Pulmonary artery endothelial cell (primary cell): ENCODE data around the gene PLEKHA5. TPM values are rescaled to one million over a fixed set of nuclear protein-coding genes. Genes with fewer than 3 reads are reported as not detected.
"Not testable (repeated sequence)": the region's sequence is repeated elsewhere in the genome, so short reads cannot be mapped to it uniquely, and the experiment has no call there.

Experiments
- DNase-seq: peaks from one replicate; pipeline ENCODE4 v3.0.0-alpha.2; 2011; ENCODE audit warnings: low read depth, low spot score
- total RNA-seq: library from RNA; depleted of rRNA; stranded (reverse); fragments of >200 nt; gene quantifications from 2 replicates; pipeline ENCODE4 v1.2.3, GENCODE V29; 2014

Gene PLEKHA5
- total RNA-seq, 1 donor from 2014 or later: 14.6 TPM

DNA sequence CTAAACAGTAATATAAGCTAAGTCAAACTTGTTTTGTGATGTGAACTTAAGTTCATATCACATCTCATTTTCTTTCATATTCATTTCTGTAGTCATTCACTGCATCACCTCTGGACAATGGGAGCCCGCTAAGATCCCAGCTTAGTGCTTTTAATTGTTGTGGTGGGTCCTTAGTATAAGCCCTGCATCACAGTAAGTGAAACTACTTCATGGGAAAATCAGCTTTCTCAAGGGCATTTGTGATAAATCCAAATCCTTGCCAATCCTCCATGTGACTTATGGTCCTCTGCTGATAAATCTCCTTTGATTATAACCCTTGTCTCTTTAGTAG lies 98.3 kb downstream of the PLEKHA5 start:
- no peak for DNase-seq

DNA sequence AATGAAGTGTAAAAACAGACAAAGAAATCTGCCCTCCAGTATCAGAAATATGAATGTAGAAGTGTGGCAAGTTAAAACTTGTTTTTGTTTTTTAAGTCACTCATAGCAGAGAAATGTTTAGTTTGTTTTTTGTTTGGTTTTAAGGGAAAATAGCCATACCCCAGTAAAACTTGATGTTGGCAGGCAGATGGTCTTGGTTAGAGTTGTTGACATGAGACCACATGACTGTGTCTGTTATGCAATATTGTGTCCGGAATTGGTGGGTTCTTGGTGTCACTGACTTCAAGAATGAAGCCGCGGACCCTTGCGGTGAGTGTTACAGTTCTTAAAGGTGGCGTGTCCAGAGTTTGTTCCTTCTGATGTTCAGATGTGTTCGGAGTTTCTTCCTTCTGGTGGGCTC lies 99.5 kb downstream of the PLEKHA5 start:
- not testable (repeated sequence) for DNase-seq

DNA sequence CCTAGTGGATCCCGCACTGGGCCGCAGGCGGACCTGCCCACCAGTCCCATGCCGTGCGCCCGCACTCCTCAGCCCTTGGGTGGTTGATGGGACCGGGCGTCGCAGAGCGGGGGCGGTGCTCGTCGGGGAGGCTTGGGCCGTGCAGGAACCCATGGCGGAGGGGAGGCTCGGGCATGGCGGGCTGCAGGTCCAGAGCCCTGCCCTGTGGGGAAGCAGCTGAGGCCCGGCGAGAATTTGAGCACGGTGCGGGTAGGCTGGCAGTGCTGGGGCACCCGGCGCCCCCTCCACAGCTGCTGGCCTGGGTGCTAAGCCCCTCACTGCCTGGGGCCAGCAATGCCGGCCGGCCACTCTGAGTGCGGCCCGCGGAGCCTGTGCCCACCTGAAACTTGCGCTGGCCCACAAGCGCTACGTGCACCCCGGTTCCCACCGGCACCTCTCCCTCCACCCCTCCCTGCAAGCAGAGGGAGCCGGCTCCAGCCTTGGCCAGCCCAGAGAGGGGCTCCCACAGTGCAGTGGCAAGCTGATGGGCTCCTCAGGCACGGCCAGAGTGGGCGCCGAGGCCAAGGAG lies 100.8 kb downstream of the PLEKHA5 start:
- no peak for DNase-seq

DNA sequence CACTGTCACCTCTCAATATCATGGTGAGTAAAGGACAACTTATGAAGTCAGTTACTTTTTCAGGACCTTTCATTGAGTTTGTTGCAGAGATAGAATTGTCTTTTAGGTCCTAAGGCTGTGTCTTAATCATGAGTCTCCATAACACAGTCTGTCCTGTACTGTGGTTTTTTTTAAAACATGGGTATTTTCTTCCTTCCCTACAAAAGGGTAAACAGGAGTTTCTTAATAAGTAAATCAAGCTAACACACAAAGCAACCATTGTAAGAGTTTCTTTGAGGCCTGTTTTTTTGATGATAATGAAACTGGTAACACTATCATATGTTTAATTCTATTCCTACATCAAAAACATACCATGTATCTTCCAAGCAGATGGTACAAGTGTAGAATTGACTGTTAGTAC lies 101.4 kb downstream of the PLEKHA5 start:
- DNase-seq: no peak

DNA sequence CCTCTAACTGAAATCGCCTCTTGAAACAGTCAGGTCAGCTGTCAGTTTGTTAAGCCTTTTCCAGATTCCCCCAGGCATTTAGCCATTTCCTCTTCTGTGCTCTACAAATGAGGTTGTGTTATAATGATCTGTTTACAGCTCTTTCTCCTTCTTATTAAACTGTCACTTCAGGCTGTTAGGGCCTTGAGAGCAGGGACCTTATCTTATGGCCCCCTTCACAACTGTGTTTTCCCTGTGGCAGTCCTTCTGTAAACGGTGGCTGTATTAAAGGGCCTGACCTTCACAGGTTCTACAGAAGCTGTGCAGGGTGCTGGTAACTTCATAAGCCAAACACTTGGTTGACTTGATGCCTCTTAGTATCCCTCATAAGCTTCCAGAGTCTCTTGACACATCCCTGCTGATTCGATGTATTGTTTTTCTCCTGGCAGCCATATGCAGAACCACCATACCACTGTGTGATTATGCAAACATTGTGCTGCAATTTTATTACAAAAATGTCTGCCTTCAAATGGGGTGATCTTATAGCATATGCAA lies 104.7 kb downstream of the PLEKHA5 start:
- no peak for DNase-seq

DNA sequence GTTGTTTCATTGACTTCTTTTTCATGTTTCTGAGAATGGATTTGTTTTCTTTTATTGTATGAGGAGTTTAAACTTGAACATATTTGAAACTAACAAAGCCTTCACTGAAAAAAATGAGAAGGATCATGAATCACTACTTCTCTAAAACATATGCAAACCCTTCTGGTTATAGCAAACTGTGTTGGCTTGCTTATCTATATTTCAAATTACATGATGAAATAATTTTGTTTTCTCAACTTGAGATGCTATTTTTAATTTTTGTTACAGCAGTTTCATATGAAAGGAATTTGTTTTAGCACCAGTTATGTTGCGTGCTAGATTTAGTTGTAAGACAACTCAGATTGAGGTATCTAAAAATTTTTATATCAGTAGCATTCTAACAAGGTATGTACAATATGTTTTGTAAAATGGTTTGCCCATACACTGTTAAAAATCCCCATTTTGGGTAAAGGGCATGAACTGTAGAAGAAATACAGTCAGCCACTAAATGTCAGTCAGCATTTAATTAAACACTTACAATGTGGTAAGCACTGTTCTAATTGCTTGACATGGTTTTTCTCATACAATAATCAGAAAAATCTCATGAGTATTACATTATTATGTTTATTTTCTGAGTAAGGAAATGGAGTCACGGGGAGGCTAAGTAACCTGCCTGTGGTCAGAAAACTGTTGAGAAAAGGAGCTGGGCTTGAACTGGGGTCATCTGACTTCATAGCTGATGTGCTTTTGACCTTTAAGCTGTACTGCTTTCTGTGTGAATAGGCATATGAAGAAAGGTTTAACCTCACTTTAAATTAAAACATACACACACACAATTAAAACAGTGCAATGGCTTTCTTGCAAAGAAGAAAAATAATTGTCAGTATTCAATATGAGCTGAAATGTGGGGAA lies 105.7 kb downstream of the PLEKHA5 start:
- DNase-seq: no peak

DNA sequence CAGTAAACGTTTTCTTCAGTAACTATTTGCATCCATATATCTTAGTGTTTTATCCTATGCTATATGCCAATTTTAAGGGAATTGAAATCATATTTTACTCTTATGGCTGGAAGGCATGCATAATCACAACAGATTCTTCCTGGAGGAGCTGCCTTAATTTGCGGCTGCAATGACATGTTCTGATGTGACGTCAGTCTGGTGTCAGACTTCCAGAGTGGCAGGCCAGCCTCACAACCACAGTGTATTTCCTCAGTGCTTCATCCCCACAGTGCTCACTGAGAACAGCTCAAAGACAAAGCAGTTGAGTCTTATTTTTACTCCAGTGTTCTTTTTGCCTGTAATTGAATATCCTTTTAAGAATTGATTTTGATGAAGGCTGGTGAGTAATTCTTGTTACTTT lies 107.1 kb downstream of the PLEKHA5 start:
- no peak for DNase-seq

DNA sequence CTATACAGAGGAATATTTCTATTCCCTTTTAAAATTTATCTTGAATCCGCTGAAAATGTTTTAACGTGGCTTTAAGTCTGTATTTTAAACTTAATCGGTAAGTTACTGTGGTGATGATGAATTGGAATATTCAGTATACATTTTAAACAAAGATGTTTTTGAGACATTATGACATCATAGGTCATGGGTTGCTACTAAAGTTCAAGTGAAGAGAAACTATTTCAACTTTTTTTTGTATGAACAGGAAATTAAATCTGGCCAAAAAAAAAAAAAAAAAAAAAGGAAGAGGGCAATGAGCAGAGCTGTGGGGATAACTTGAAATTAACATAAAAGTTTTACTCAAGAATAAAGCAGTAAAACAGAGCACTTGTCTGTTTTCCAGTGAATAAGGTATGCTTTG lies 109.0 kb downstream of the PLEKHA5 start:
- no peak for DNase-seq

DNA sequence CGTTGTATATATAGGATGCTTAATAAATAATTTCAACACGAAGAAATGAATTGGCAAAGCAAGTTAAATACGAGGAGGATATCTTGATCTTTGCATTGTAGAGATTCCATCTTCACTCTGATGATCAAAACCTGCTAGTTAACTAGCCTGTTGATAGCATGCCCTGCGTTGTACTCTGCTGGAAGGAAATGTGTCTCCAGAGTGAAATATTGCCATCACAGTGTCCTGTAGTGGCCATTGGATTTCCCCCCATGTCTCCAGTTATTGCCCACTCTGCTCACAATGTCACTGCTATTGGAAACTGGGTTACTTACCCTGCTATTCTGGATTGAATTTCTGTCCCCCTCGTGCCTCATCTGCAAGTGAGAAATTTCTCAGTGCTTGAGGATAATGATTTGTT lies 109.6 kb downstream of the PLEKHA5 start:
- DNase-seq: no peak

DNA sequence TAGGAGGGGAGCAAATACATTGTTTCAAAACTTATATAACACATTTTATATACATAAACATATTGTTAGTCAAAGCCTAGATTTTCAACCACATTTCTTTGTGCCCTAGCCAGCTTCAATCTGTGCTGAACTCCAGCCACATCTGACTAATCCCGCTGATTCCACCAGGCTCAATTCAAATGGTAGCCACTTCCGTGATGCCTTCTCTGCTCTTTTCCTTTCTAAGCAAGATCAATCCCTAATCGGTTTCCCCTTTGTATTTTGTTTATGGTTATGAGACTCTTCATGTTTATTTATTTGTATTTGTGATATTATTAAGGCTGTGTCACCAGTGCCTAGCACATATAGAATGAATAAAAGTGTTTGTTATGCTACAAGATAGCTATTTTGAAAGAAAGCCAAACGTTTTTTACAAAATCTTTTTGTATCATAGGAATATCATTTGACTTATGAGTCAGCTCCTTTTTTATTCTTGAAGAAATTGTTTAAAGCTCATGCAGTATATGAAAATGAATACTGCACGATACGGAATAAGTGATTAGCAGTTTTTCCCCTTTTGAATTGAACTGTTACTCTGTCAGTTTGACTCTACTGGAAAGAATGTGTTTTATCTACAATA lies 110.2 kb downstream of the PLEKHA5 start:
- DNase-seq: no peak

DNA sequence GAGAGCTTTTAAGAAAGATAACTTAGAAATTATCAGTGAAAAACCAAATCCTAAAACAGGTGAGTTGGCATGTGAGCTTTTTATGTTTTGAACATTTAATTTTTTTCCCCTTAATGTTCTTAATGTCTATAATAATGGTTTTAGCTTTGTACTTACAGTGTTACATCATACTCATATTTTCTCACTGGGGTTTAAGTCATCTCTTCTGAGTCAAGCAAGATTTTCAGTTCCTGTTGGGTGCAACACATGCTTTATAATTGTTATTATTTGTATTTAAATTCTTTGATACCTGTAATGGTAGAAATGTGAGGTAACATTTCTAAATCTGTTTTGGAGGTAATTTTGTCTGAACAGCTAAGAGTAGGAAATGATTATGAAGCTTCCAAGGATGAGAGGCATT lies 113.0 kb downstream of the PLEKHA5 start:
- DNase-seq: no peak

DNA sequence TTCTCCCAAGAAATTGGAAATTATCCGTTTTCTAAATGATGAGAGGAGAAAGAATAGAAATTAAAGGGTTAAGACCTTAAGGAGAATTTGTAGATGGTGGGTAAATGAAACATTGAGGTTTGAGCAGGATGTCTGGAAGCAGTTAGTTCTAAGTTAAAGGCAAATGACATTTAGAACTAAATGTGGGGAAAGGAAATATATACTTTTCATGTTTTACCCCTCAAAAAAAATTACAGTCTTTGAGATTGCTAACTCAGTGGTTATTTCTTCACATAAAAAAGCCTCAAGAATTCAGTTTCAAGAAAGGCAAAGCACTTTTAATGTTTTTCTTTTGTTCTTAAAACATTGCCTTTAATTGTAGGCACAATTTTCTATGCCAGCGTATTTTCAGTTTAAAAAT lies 114.0 kb downstream of the PLEKHA5 start:
- no peak for DNase-seq

DNA sequence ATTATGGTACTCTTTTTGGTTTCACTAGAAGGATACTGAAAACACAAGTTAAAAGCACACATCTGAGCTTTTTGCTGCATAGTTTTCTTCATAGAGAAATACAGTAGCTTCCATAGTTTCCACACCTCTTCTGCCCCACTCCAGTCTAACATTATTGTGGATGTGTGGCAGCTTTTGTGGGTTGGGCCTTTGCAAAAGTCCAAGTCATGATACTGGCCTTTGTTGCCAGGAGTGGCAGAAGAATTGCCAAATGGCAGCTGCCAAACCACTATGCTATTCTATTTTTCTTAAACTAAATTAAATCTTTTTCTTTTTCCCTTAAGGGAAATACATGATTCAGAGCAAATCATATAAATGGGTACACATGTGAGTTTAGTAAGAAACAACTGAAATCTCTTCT lies 114.8 kb downstream of the PLEKHA5 start:
- DNase-seq: no peak

DNA sequence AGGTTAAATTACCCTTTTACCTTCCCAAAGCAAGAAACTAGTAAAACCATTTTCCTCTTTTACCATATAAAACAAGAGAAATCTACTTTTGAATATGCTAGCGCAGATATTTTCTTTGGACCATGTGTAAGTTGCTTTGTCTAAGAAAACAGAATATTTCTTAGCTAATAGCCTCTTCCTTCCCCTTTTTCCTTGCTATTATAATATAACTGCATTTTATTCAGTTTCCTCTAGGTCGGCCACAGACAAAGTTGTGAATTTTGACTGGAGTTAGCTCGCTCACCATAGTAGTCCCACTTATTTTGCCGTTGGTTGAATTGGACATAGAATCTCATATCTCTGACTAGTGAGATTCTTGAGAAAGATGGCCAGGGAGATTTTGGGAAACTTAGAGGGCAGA lies 115.6 kb downstream of the PLEKHA5 start:
- no peak for DNase-seq

DNA sequence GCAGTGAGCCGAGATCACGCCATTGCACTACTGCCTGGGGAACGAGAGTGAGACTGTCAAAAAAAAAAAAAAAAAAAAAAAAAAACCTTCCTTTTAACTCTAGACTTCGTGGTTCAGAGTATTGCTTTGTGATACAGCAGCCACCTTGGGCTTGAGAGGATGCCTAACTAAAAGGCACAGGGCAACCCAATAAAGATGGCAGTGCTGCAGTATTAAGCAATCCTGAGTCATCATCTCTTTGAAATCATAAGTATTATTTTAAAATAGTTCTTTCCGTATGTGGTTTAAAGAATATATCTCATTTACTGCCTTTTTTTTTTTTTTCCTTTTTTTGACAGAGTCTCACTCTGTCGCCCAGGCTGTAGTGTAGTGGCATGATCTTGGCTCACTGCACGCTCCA lies 116.1 kb downstream of the PLEKHA5 start:
- DNase-seq: no peak

DNA sequence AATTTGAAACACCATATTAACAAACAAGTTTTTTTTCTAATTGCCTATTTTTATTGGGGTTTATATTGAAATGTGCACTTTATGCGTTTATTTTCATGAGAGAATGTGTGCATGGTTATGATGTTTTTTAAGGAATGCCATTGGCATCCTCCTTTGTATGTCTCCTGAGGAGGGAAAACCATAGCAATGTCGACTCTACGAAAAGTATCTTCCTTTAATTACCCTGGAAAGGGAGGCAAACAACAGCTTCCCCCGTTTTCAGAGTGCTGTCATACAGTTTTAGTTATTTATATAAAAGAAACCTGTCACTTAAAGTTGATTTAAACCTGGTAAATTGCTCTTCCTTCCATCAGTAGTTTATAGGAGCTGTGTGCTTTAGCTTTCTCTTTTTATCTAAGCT lies 117.4 kb downstream of the PLEKHA5 start:
- DNase-seq: no peak

DNA sequence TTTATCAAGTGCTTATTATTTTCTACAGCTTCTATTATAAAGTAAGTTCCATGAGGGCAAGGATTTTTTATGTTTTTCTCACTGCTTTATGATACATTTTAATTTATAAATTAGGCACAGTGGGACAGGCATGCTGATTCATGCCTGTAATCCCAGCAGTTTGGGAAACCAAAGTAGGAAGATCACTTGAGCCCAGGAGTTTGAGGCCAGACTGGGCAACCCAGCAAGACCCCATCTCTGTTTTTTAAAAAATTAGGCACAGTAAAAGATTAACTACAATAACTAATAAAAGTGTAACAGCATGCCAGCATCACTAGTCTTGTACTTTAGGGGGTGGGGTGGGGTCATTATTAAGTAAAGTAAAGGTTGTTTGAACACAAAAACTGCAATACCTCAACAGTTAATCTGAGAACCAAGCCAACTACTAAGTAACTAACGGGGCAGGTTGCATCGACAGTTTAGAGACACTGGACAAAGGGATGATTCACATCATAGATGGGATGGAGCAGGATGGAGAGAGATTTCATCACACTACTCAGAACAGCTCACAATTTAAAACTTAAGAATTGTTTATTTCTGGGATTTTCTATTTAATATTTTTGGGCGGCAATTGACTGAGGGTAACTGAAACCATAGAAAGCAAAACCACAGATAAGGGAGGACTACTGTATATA lies 119.5 kb downstream of the PLEKHA5 start:
- DNase-seq: no peak

DNA sequence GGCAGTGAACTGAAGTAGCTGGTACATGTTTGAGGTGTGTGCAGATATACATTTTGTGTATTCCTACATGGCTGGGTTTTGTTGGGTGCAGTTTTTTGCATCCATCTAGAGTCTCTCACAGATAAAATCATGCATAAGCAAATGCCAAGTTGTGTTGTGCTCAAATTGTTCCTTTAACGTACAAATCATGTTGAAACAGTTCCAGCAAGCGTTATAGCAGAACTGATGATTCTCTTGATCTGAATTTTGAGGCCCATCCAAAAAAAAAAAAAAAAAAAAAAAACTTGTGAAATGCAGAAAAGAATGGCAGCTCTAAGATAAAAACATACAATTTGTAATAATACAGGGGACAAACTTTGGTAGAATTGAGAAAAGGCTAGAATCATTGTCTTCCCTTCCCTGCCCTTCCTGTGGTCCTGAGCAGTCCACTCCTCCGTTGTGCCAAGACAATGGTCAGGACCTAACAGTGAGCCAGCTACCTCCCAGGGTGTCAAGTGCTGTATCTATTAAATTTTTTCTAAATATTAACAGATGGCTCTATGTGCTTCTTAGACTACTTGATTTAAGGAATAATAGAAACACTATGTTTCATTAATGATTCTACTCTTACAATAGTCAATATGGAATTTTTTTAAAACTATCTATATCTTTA lies 122.1 kb downstream of the PLEKHA5 start:
- no peak for DNase-seq

DNA sequence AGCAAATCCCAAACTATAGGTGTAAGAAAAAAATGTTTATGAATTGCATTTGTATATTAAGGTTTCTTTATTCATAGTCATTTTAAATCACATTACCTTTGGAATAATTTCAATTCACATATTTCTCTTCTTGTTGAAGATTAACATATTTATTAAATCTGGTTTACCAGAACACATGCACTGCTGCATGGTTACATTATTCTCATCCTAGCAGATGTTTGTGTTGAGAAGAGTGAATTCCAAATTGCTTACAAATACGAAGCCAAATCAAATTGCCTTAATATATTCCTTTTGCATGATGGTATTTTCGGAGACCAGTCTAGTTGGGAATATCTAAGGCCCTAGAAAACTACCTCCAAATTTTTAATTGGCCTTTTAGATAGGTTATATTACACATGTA lies 130.6 kb downstream of the PLEKHA5 start:
- DNase-seq: no peak

DNA sequence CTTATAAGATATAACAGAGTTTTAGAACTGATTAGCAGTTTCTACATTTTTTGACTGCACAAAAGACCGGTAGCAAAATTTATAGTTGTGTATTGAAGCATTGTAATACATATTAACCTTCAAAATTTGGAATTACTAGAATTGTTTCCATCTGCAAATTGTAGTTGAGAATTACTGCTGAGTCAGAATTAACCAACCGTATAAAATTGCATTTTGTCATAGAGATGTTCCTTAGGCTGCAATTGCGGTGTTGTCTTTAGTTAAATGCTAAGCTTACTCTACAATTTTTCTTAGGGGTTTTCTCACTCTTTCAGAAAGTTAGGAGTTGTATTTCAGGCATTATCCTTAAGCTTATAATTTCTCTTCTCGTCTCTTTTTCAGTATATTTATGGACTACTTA lies 132.2 kb downstream of the PLEKHA5 start:
- no peak for DNase-seq

DNA sequence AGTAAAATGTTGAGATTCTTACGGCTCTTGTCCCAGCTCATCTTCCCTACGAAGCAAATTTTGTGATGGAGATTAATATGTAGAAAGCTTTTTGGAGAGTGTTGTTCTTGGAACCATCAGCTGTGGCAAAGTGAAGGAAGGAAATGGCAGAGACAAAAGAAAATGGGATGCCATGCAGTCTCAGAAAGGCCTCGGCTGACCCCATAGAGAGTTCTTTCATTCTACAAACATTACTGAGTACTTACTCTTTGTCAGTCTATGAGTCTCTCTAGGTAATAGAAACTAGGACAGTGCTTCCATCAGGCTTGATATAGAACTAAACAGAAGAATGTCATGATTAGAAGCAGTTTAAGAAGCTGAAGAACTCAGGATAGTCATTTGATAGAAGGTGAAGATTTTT lies 134.1 kb downstream of the PLEKHA5 start:
- DNase-seq: no peak
